GM12878 (cell line): ENCODE results near the gene NAA35. TPM values are rescaled to one million over a fixed set of nuclear protein-coding genes. Genes with fewer than 3 reads are reported as not detected.

Source experiments
- ATAC-seq: fragments of 200-7000 bp; cut with Tn5 transposase; 3 replicates; pipeline ENCODE4 v1.9.1; 2020; ENCODE audit warnings: mild to moderate bottlenecking, moderate library complexity
- BruUV-seq: library from RNA; stranded (reverse); fragments of 400-500 nt; replicated peaks from 2 replicates; lab custom pipeline; 2021; lab: Mats Ljungman, UMichigan
- CTCF ChIA-PET: fragments of 300-600 bp; sonication (Branson Sonifier 250); formaldehyde crosslinking; extraction: SDS; loops from one replicate; lab custom pipeline; 2021; ENCODE audit warnings: inconsistent platforms; lab: Yijun Ruan, JAX
- POLR2A ChIA-PET: fragments of 350-600 bp; formaldehyde crosslinking; extraction: SDS; loops from one replicate; lab custom pipeline; 2021; ENCODE audit warnings: inconsistent platforms; lab: Charles Lee
- RAD21 ChIA-PET: fragments of 300-600 bp; sonication (Branson Sonifier 250); formaldehyde crosslinking; loops from one replicate; lab custom pipeline; 2023; ENCODE audit warnings: antibody characterized with exemption; ENCODE audit not compliant: unreplicated experiment; lab: Charles Lee
- SMC1A ChIA-PET: fragments of 300-600 bp; sonication (Branson Sonifier 250); formaldehyde crosslinking; loops from one replicate; lab custom pipeline; 2023; ENCODE audit not compliant: unreplicated experiment, uncharacterized antibody; lab: Charles Lee
- DNase-seq: peaks from one replicate; pipeline ENCODE4 v3.0.0-alpha.2; 2011; ENCODE audit warnings: low read depth, low spot score
- FAIRE-seq: peaks from 3 replicates; lab custom pipeline; 2011; peaks lifted over from hg19 to GRCh38; lab: Jason Lieb, UNC
- H2AFZ ChIP-seq: 2 replicates; pipeline ENCODE4 v1.6.0; 2011; ENCODE audit warnings: low read depth, low read length, control low read depth; ENCODE audit not compliant: control insufficient read depth
- H3K27ac ChIP-seq: 2 replicates; pipeline ENCODE4 v1.5.1; 2011; ENCODE audit warnings: control low read depth; ENCODE audit not compliant: control insufficient read depth, insufficient read depth
- H3K27me3 ChIP-seq, 2 experiments: replicated peaks in 1 of 2; 2 replicates each; pipeline versions ENCODE4 v1.6.0 to v1.6.1; 2011; ENCODE audit warnings: low read length in 1 of 2; ENCODE audit not compliant: control insufficient read depth in 2 of 2, insufficient read depth in 2 of 2
- H3K36me3 ChIP-seq, 2 experiments: 2 replicates each; pipeline ENCODE4 v1.5.1; 2011; ENCODE audit warnings: low read length in 1 of 2; ENCODE audit not compliant: control insufficient read depth in 2 of 2, insufficient read depth in 2 of 2
- H3K4me1 ChIP-seq: 2 replicates; pipeline ENCODE4 v1.6.1; 2011; ENCODE audit warnings: mild to moderate bottlenecking, low read length, moderate library complexity, mixed read lengths; ENCODE audit not compliant: control insufficient read depth, insufficient read depth
- H3K4me2 ChIP-seq: 2 replicates; pipeline ENCODE4 v1.6.0; 2011; ENCODE audit warnings: control low read depth; ENCODE audit not compliant: control insufficient read depth, insufficient read depth
- H3K4me3 ChIP-seq: fragments of 200-600 bp; sonication (generic); 2 replicates; pipeline ENCODE4 v1.5.1; 2016
- H3K79me2 ChIP-seq: 2 replicates; pipeline ENCODE4 v1.6.0; 2011; ENCODE audit warnings: low read length; ENCODE audit not compliant: control insufficient read depth, insufficient read depth
- H3K9ac ChIP-seq: 2 replicates; pipeline ENCODE4 v1.8.0; 2011; ENCODE audit warnings: low read length, control low read depth, mixed read lengths; ENCODE audit not compliant: control insufficient read depth, insufficient read depth
- H3K9me3 ChIP-seq: replicated peaks from 3 replicates; pipeline ENCODE4 v1.5.1; 2011; ENCODE audit warnings: mild to moderate bottlenecking, low read length; ENCODE audit not compliant: control insufficient read depth, insufficient read depth
- H4K20me1 ChIP-seq: 2 replicates; pipeline ENCODE4 v1.6.0; 2011; ENCODE audit not compliant: control insufficient read depth, insufficient read depth
- KDM1A ChIP-seq: fragments of 200-600 bp; sonication (generic); IDR thresholded peaks from 2 replicates; pipeline ENCODE4 v1.6.1; 2016; ENCODE audit warnings: borderline replicate concordance
- MEF2A ChIP-seq: IDR thresholded peaks from 2 replicates; pipeline ENCODE4 v1.6.1; 2011; ENCODE audit warnings: low read depth, mild to moderate bottlenecking, low read length, moderate library complexity; ENCODE audit not compliant: insufficient read depth
- POLR2AphosphoS2 ChIP-seq: IDR thresholded peaks from 2 replicates; pipeline ENCODE4 v1.6.1; 2011; ENCODE audit warnings: low read depth, mild to moderate bottlenecking, low read length, improper control_type of control experiment, moderate library complexity
- POLR2AphosphoS5 ChIP-seq: IDR thresholded peaks from 2 replicates; pipeline ENCODE4 v1.6.1; 2011; ENCODE audit warnings: mild to moderate bottlenecking, low read length, inconsistent platforms
- RELA ChIP-seq: fragments of 450-650 bp; IDR thresholded peaks from 2 replicates; pipeline ENCODE4 v1.8.0; 2014; ENCODE audit warnings: borderline replicate concordance; ENCODE audit not compliant: partially characterized antibody
- SIN3A ChIP-seq: IDR thresholded peaks from 2 replicates; pipeline ENCODE4 v1.6.1; 2012; ENCODE audit warnings: low read depth, low read length, improper control_type of control experiment
- STAT1 ChIP-seq: fragments of 450-650 bp; conservative IDR thresholded peaks from 2 replicates; pipeline ENCODE4 v1.6.1; 2014; ENCODE audit warnings: antibody characterized with exemption, mild to moderate bottlenecking
- SUPT20H ChIP-seq: IDR thresholded peaks from 2 replicates; pipeline ENCODE4 v1.6.1; 2011; ENCODE audit warnings: low read depth, mild to moderate bottlenecking, low read length, moderate library complexity, borderline replicate concordance; ENCODE audit not compliant: control insufficient read depth
- ZBTB40 ChIP-seq: fragments of 450-650 bp; IDR thresholded peaks from 2 replicates; pipeline ENCODE4 v1.6.1; 2016; ENCODE audit warnings: mild to moderate bottlenecking, moderate library complexity, borderline replicate concordance
- ZNF207 ChIP-seq: fragments of 450-650 bp; IDR thresholded peaks from 2 replicates; pipeline ENCODE4 v1.6.1; 2014; ENCODE audit warnings: antibody characterized with exemption, mild to moderate bottlenecking, borderline replicate concordance
- WGBS: methylation state at CpG from one replicate; pipeline ENCODE4 v1.1.6; 2016; ENCODE audit warnings: low lambda C conversion rate; ENCODE audit not compliant: insufficient replicate concordance, insufficient coverage; ENCODE audit errors: missing lambda C conversion rate; 5-methylcytosine and 5-hydroxymethylcytosine counted together
- in situ Hi-C: fragments of 300-500 bp; cut with MboI; formaldehyde crosslinking; loops from 9 replicates; pipeline ENCODE4 v1.14.3; 2018; ENCODE audit warnings: mixed read lengths
- intact Hi-C: fragments of 100-400 bp; cut with micrococcal nuclease; formaldehyde crosslinking; loops from one replicate; pipeline ENCODE4 v1.14.2; 2022; ENCODE audit not compliant: unreplicated experiment
- polyA plus RNA-seq, 11 experiments: library from polyadenylated mRNA; depleted of rRNA in 4 of 11; unstranded in 6 of 11; stranded (reverse) in 5 of 11; fragments of >200 nt; fragmentation: Nextera tagmentation in 4 of 11; fragmentation: Illumina TruSeq in 1 of 11; extraction: Ambion mirVana in 4 of 11; extraction: Trizol in 1 of 11; gene quantifications; 1 replicate in 1 of 11; 2 replicates in 10 of 11; pipeline versions ENCODE4 v1.2.1 to v1.2.3, GENCODE V29; 2011 to 2016; ENCODE audit warnings: inconsistent platforms in 2 of 11, missing spikeins in 2 of 11, low read depth in 1 of 11
- total RNA-seq, 4 experiments: library from RNA; depleted of rRNA in 3 of 4; stranded (reverse); fragments of >200 nt in 3 of 4; fragmentation: Illumina TruSeq in 1 of 4; extraction: Trizol in 1 of 4; gene quantifications; 2 replicates each; pipeline versions ENCODE4 v1.2.1 to v1.2.3, GENCODE V29; 2013 to 2021

Gene NAA35
- total and polyA plus RNA-seq, 10 of the 15 experiments (the other 5 are each of a cell fraction or from before 2014, with no cell fraction given), result 15.5 to 38.0 (median 26.9) TPM

DNA sequence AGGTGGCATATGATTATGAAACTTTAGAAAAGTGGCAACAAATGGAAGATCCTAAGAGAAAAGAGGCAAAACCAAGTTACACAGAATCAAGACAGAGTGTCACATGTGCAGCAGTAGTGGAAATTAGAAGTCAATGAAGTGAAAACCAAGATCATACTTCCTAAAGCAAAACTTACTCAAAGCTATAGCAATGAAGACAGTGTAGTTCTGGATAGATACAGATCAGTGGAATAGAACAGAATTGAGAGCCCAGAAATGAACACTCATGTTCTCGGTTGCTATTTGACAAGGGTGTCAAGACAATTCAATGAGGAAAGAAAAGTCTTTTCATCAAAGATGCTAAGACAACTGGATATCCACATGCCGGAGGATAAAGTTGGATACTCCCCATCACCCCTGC lies 43.5 kb downstream of the NAA35 start:
- in situ Hi-C loops (no loop called here), intact Hi-C loops (no loop called here)
- Histone ChIP-seq H3K27me3 (no peaks in the 10 kb centered on the region), H2AFZ (no peak overlapping the region), H3K27ac (no peak overlapping the region), H3K9ac (no peak overlapping the region), H3K36me3 (peaks cover 0 to 14% of the 10 kb centered on the region in 2 experiments; a peak in 2 of 4 replicates), H3K4me1 (no peaks in the 10 kb centered on the region; the same call in 1 of the 2 replicates), H3K79me2 (no peaks in the 10 kb centered on the region), H4K20me1 (no peaks in the 10 kb centered on the region), H3K9me3 (no peaks in the 10 kb centered on the region), H3K4me3 (no peak overlapping the region), H3K4me2 (no peak overlapping the region)
- no peak for ATAC-seq
- RAD21 ChIA-PET, result no interaction called here
- CTCF ChIA-PET, result interaction anchor here (0.6 kb wide), 1 partner anchor 14 kb away, joined by 4 read pairs; no protein-coding TSS in a partner anchor
- no TSS peak for BruUV-seq
- SMC1A ChIA-PET, result interaction anchor here (1.1 kb wide), 1 partner anchor 63 kb away, joined by 3 read pairs; no protein-coding TSS in a partner anchor
- POLR2A ChIA-PET, result no interaction called here
- no peak for DNase-seq
- TF ChIP-seq RELA (no peak), KDM1A (no peak), ZBTB40 (no peak), SUPT20H (no peak), ZNF207 (no peak), POLR2AphosphoS2 (no peak), SIN3A (no peak), STAT1 (no peak), POLR2AphosphoS5 (no peak), MEF2A (no peak)
- 97% methylated on average over 2 of the region's 2 CpGs for WGBS
- no peak for FAIRE-seq
